ENCODE results near the gene KIF17. TPM values are rescaled to one million over a fixed set of nuclear protein-coding genes. Genes with fewer than 3 reads are reported as not detected.

The KIF17 gene
- total RNA-seq, 4 donors from 2014 or later, result 0.76 to 5.6 (median 2.1) TPM

DNA sequence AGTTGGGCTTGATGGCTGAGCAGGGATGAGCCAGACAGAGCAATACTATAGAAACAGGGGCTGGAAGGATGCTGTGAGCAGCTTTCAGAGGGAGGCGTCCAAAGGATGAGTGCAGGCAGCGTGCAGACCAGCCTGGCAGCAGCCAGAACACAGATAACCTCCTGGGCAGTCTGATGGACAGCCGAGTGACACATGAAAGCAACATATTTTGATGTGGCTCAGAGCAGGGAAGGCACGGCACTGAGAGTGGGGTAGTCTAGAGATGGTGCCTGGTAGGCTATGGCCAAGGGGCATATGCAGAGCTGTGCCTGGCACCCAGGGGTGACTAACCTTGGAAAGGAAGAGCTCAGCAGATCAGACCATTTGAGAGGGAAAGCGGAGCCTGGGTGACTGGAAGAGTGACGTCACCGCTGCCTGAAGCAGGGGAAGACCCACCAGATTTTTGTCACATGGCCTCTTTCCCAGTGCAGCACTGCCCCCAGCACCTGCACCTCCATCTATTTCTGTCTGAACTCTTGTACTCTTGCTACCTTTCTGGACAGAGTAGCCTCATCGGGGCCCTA lies 80.9 kb downstream of the KIF17 start:
- Histone ChIP-seq H3K27me3 (no peaks in the 10 kb centered on the region), H3K9me3 (no peaks in the 10 kb centered on the region), H3K4me3 (no peak overlapping the region), H3K4me1 (peaks cover 14% of the 10 kb centered on the region), H3K27ac (no peak overlapping the region), H3K36me3 (peaks cover 43% of the 10 kb centered on the region)
- WGBS, result 93% methylated on average over 8 of the region's 8 CpGs
- no peak for TF ChIP-seq EP300 (IDR thresholded peaks at IDR 0.05)
- TF ChIP-seq CTCF (IDR thresholded peaks at IDR 0.05), result no peak
- TF ChIP-seq POLR2A (IDR thresholded peaks at IDR 0.05), result no peak
- TF ChIP-seq POLR2AphosphoS5 (IDR thresholded peaks at IDR 0.05), result no peak
- DNase-seq (ENCODE audit: low spot score in 2 of 2), result no peak

- Histone ChIP-seq H3K27ac (peak overlapping the region; percentile 95), H3K27me3 (no peaks in the 10 kb centered on the region), H3K4me1 (peaks cover 14% of the 10 kb centered on the region), H3K9me3 (no peaks in the 10 kb centered on the region), H3K36me3 (peaks cover 25% of the 10 kb centered on the region), H3K4me3 (peak overlapping the region; percentile 91)
- 5% methylated on average over 4 of the region's 4 CpGs for WGBS
- peak in 1 of 2 donors; percentile 72 for DNase-seq (ENCODE audit: low spot score in 2 of 2)
- no peak for TF ChIP-seq POLR2A (IDR thresholded peaks at IDR 0.05)
- TF ChIP-seq EP300 (IDR thresholded peaks at IDR 0.05), result no peak
- no peak for TF ChIP-seq CTCF (IDR thresholded peaks at IDR 0.05)
- no peak for TF ChIP-seq POLR2AphosphoS5 (IDR thresholded peaks at IDR 0.05)
These were observed 83.2 kb downstream of the KIF17 start for GRCh38 chr1:20634594-20635084.

DNA sequence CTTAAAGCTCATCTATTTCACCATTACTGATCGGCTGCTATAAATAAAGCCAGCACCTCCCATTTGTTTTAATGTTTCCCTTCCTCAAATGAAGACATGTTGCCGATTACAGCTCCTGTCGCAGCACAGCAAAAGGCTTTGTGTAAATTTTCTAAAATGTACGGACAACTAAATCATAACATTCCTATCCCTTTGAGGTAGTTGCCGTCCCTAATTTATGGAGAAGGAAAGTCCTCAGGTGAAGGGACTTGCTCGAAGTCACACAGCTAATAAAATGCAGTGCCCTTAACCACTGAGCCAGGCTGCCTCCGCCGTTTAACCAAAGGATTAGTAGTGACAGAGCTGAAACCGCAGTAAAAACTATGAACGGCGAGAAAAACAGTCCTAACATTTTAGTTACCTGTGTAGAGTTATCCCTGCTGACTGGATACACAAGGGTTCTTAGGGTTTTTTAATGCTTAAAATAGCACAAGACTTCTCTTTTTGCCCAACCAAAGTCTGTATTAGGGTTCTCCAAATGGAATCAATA lies 83.7 kb downstream of the KIF17 start:
- WGBS, result 2% methylated on average over 11 of the region's 11 CpGs
- Histone ChIP-seq H3K4me1 (peaks cover 14% of the 10 kb centered on the region), H3K4me3 (peak overlapping the region; percentile 91), H3K9me3 (no peaks in the 10 kb centered on the region), H3K27me3 (no peaks in the 10 kb centered on the region), H3K27ac (peak overlapping the region; percentile 95), H3K36me3 (peaks cover 20% of the 10 kb centered on the region)
- DNase-seq (ENCODE audit: low spot score in 2 of 2), result no peak
- no peak for TF ChIP-seq EP300 (IDR thresholded peaks at IDR 0.05)
- no peak for TF ChIP-seq POLR2AphosphoS5 (IDR thresholded peaks at IDR 0.05)
- no peak for TF ChIP-seq POLR2A (IDR thresholded peaks at IDR 0.05)
- no peak for TF ChIP-seq CTCF (IDR thresholded peaks at IDR 0.05)

- no peaks in the 10 kb centered on the region for H3K9me3 ChIP-seq
- peaks cover 14% of the 10 kb centered on the region for H3K4me1 ChIP-seq
- H3K36me3 ChIP-seq, result peaks cover 13% of the 10 kb centered on the region
- H3K27ac ChIP-seq, result peak within 1 kb of the TSS; percentile 95
- WGBS, result 8% methylated on average over 10 of the region's 93 CpGs
- DNase-seq (ENCODE audit: low spot score in 2 of 2), result peak; percentile 85 to 88
- H3K27me3 ChIP-seq, result no peaks in the 10 kb centered on the region
- TF ChIP-seq POLR2A (IDR thresholded peaks at IDR 0.05) (peak; percentile 70 to 83), POLR2AphosphoS5 (IDR thresholded peaks at IDR 0.05) (peak in 1 of 3 donors; percentile 15), EP300 (IDR thresholded peaks at IDR 0.05) (no peak), CTCF (IDR thresholded peaks at IDR 0.05) (peak; percentile 99 to 100)
- peak within 1 kb of the TSS; percentile 91 for H3K4me3 ChIP-seq
These were observed 84.4 kb downstream of the KIF17 start, which contains the start of gene PINK1 for GRCh38 chr1:20633190-20634064. Gene PINK1, plus strand, starts transcription at chr1:20633458. Its CDS starts 91 bp downstream, at chr1:20633549.

DNA sequence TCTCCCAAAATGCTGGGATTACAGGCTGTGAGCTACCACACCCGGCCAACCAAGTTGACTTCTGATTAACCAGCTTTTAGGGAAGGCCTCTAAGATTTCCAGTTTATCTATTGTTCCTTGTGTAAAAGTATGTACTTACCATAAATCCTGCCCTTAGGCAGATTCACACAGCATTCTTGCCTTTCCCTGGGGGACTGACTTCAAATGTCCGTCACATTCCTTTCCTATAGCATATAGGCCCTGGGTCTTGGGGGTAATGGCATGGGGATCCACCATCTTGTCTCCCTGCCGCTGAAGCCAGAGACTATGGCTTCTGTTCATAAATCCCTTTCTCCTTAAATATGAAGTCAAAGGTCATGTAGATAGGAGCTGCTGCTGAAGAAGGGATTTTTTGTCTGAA lies 85.4 kb downstream of the KIF17 start:
- TF ChIP-seq CTCF (IDR thresholded peaks at IDR 0.05), result no peak
- no peak for TF ChIP-seq EP300 (IDR thresholded peaks at IDR 0.05)
- no peak for TF ChIP-seq POLR2A (IDR thresholded peaks at IDR 0.05)
- TF ChIP-seq POLR2AphosphoS5 (IDR thresholded peaks at IDR 0.05), result no peak
- H3K9me3 ChIP-seq, result no peaks in the 10 kb centered on the region
- H3K36me3 ChIP-seq, result peaks cover 3% of the 10 kb centered on the region
- no peak for DNase-seq (ENCODE audit: low spot score in 2 of 2)
- 84% methylated on average over 3 of the region's 3 CpGs for WGBS
- peaks cover 14% of the 10 kb centered on the region for H3K4me1 ChIP-seq
- no peak overlapping the region for H3K27ac ChIP-seq
- H3K27me3 ChIP-seq, result no peaks in the 10 kb centered on the region
- no peak overlapping the region for H3K4me3 ChIP-seq

Data from suprapubic skin (tissue), 4 donors.